SH-SY5Y (cell line): Measurements from ENCODE around the gene DYRK2.
A peak's percentile ranks its signal among the peaks of the same experiment; 100 is the strongest.

Source experiments
- GATA2 ChIP-seq: IDR thresholded peaks from 2 replicates; pipeline ENCODE4 v1.6.1; 2011; ENCODE audit warnings: mild to moderate bottlenecking, low read depth, low read length
- GATA3 ChIP-seq: IDR thresholded peaks from 2 replicates; pipeline ENCODE4 v1.6.1; 2011; ENCODE audit warnings: low read depth, mild to moderate bottlenecking, low read length, moderate library complexity

GRCh38 chr12:67661311-67662021, 12.9 kb downstream of the DYRK2 start:
- TF ChIP-seq GATA2 (peak; percentile 39; the same call in 1 of the 2 replicates), GATA3 (peak; percentile 87)
